DMS79 (cell line): ENCODE data around the gene LRP5.
"Not testable (repeated sequence)": the region's sequence is repeated elsewhere in the genome, so short reads cannot be mapped to it uniquely, and the experiment has no call there.

ENCODE experiments used
- DNase-seq: peaks from one replicate; lab custom pipeline; 2025; lab: John Stamatoyannopoulos, UW

The LRP5 gene

GRCh38 chr11:68282141-68282860 is 30.1 kb upstream of the LRP5 start:
- DNase-seq, result no peak

GRCh38 chr11:68282861-68283230 is 29.5 kb upstream of the LRP5 start:
- DNase-seq, result no peak

GRCh38 chr11:68284588-68284987 is 27.8 kb upstream of the LRP5 start:
- not testable (repeated sequence) for DNase-seq

GRCh38 chr11:68287419-68287818 is 25.0 kb upstream of the LRP5 start:
- DNase-seq, result no peak

GRCh38 chr11:68289456-68289855 is 22.9 kb upstream of the LRP5 start:
- DNase-seq, result no peak

- DNase-seq, result no peak
These were observed 18.7 kb upstream of the LRP5 start for GRCh38 chr11:68293708-68294107.

GRCh38 chr11:68295271-68295670 is 17.1 kb upstream of the LRP5 start:
- no peak for DNase-seq

- no peak for DNase-seq
These were observed 16.5 kb upstream of the LRP5 start for GRCh38 chr11:68295940-68296339.

GRCh38 chr11:68296344-68297051 is 15.9 kb upstream of the LRP5 start:
- no peak for DNase-seq

- no peak for DNase-seq
These were observed 15.4 kb upstream of the LRP5 start for GRCh38 chr11:68297052-68297378.

- no peak for DNase-seq
These were observed 14.9 kb upstream of the LRP5 start for GRCh38 chr11:68297494-68297811.

- DNase-seq, result no peak
These were observed 14.4 kb upstream of the LRP5 start for GRCh38 chr11:68297812-68298658.

- no peak for DNase-seq
These were observed 13.5 kb upstream of the LRP5 start for GRCh38 chr11:68298659-68299516.

- DNase-seq, result not testable (repeated sequence)
These were observed 12.9 kb upstream of the LRP5 start for GRCh38 chr11:68299517-68299879.

- no peak for DNase-seq
These were observed 12.1 kb upstream of the LRP5 start for GRCh38 chr11:68300076-68300830.

GRCh38 chr11:68302256-68302655 is 10.1 kb upstream of the LRP5 start:
- DNase-seq, result no peak

GRCh38 chr11:68302670-68303069 is 9.7 kb upstream of the LRP5 start:
- DNase-seq, result no peak

- no peak for DNase-seq
These were observed 9.3 kb upstream of the LRP5 start for GRCh38 chr11:68303083-68303482.

- no peak for DNase-seq
These were observed 8.2 kb upstream of the LRP5 start for GRCh38 chr11:68303982-68304780.

GRCh38 chr11:68306636-68307035 is 5.8 kb upstream of the LRP5 start:
- DNase-seq, result no peak

- DNase-seq, result no peak
These were observed 4.3 kb upstream of the LRP5 start for GRCh38 chr11:68308068-68308467.
